ENCODE measurements around the gene CACNB2. TPM values are rescaled to one million over a fixed set of nuclear protein-coding genes. Genes with fewer than 3 reads are reported as not detected.

Gene CACNB2
- total and polyA plus RNA-seq, 9 donors, result 1.1 to 2.0 (median 1.4) TPM

GRCh38 chr10:18369859-18370473, 229.7 kb downstream of the CACNB2 start:
- Histone ChIP-seq H3K4me1 (ENCODE audit: control insufficient read depth, insufficient read depth, low read length) (no peaks in the 10 kb centered on the region), H3K4me3 (ENCODE audit: low read length) (no peak overlapping the region), H3K9me3 (replicated peaks; ENCODE audit: control insufficient read depth, low read depth, low read length) (no peaks in the 10 kb centered on the region), H3K27ac (ENCODE audit: low read length) (no peak overlapping the region), H3K27me3 (ENCODE audit: control insufficient read depth, insufficient read depth, low read length) (no peaks in the 10 kb centered on the region), H3K36me3 (ENCODE audit: control insufficient read depth, insufficient read depth, low read length) (no peaks in the 10 kb centered on the region)
- no peak for DNase-seq
- WGBS (ENCODE audit: insufficient coverage), result 90% methylated on average over 2 of the region's 4 CpGs

DNA sequence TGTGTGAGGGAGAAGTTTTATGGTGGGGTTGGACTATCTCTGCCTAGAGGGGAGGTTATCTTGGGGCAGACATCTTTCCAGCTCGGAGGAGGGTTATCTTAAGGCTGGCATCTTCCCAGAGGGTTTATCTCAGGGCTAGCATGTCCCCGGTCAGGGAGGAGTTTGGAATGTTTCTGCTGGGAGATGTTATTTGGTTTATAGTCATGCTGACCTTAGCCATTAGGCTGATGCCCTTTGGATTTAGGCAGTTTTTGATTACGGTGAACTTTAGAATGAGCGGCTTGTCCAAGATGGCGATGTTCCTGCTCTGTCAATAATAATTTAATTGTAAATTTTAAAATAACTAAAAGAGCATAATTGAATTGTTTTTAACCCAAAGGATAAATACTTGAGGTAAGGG, 236.4 kb downstream of the CACNB2 start:
- H3K9me3 ChIP-seq (replicated peaks; ENCODE audit: control insufficient read depth, low read depth, low read length), result no peaks in the 10 kb centered on the region
- no peak overlapping the region for H3K27ac ChIP-seq (ENCODE audit: low read length)
- WGBS (ENCODE audit: insufficient coverage), result 20% methylated on average over 1 of the region's 5 CpGs
- H3K4me3 ChIP-seq (ENCODE audit: low read length), result no peak overlapping the region
- no peaks in the 10 kb centered on the region for H3K36me3 ChIP-seq (ENCODE audit: control insufficient read depth, insufficient read depth, low read length)
- no peaks in the 10 kb centered on the region for H3K4me1 ChIP-seq (ENCODE audit: control insufficient read depth, insufficient read depth, low read length)
- no peaks in the 10 kb centered on the region for H3K27me3 ChIP-seq (ENCODE audit: control insufficient read depth, insufficient read depth, low read length)
- DNase-seq, result no peak

DNA sequence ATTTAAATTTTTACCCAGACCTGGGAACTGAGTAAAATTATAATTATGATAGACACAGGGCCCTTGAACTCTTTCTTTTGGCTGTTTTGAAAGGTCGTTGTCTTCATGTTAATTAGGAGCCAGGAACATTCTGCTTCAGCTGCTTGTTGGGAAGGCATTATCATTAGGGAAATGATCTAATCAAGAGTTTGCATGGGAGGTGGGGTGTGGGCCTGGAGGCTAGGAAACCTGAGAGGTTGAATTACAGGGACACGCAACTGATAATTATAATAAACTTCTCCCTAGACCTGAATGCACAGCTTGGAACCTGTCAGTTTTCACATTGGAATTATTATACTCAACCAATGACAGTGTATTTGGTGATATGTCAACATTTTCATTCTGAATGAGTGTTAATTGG, 237.7 kb downstream of the CACNB2 start:
- no peak overlapping the region for H3K27ac ChIP-seq (ENCODE audit: low read length)

DNA sequence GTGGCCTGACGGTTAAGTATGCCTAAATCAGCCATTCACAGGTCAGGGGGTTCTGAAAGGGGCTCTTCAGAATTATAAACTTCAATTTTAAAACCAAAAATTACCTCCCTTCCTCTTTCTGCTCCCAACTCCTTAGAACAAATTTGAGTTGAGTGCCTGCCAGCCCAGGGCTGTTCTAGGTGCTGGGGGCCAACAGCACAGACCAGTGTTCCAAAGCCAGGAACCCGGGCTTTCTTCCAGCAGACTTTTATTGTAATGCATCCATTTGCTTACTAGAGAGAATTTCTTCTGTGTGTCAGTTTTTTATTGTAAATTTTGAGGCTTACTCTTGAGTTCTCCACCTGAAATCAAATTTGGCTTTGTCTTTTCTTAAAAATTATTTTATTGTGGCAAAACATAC, 238.5 kb downstream of the CACNB2 start:
- no peaks in the 10 kb centered on the region for H3K9me3 ChIP-seq (replicated peaks; ENCODE audit: control insufficient read depth, low read depth, low read length)
- no peak overlapping the region for H3K27ac ChIP-seq (ENCODE audit: low read length)
- no peak overlapping the region for H3K4me3 ChIP-seq (ENCODE audit: low read length)
- peak; percentile 27 for DNase-seq
- H3K4me1 ChIP-seq (ENCODE audit: control insufficient read depth, insufficient read depth, low read length), result no peaks in the 10 kb centered on the region
- H3K36me3 ChIP-seq (ENCODE audit: control insufficient read depth, insufficient read depth, low read length), result no peaks in the 10 kb centered on the region
- no peaks in the 10 kb centered on the region for H3K27me3 ChIP-seq (ENCODE audit: control insufficient read depth, insufficient read depth, low read length)
- no CpG with 5 or more reads among the region's 2 CpGs for WGBS (ENCODE audit: insufficient coverage)

More for the DNA sequence above, 237.7 kb downstream of the CACNB2 start:
- H3K27me3 ChIP-seq (ENCODE audit: control insufficient read depth, insufficient read depth, low read length), result no peaks in the 10 kb centered on the region
- WGBS (ENCODE audit: insufficient coverage), result 100% methylated on average over 1 of the region's 2 CpGs
- no peaks in the 10 kb centered on the region for H3K36me3 ChIP-seq (ENCODE audit: control insufficient read depth, insufficient read depth, low read length)
- H3K4me1 ChIP-seq (ENCODE audit: control insufficient read depth, insufficient read depth, low read length), result no peaks in the 10 kb centered on the region
- DNase-seq, result no peak
- no peaks in the 10 kb centered on the region for H3K9me3 ChIP-seq (replicated peaks; ENCODE audit: control insufficient read depth, low read depth, low read length)
- no peak overlapping the region for H3K4me3 ChIP-seq (ENCODE audit: low read length)

DNA sequence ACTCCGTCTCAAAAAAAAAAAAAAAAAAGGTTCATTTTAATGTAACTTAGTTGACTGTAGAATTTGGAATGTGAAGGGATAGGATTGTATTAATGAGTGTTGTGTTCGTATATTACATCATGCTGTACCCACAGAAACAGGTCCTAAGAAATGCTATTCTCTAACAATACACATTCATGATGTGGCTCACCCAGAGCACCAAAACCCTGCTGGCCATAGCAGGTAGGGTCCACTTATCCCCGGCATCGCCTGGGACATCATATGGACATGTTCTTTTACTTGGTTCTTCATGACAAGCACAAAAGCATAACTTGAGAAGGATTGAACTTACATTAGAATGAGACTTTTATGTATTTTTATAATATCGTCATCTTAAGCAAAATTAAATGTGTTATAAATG, 241.5 kb downstream of the CACNB2 start:
- H3K9me3 ChIP-seq (replicated peaks; ENCODE audit: control insufficient read depth, low read depth, low read length), result no peaks in the 10 kb centered on the region
- no peak for DNase-seq
- H3K27me3 ChIP-seq (ENCODE audit: control insufficient read depth, insufficient read depth, low read length), result no peaks in the 10 kb centered on the region
- H3K4me1 ChIP-seq (ENCODE audit: control insufficient read depth, insufficient read depth, low read length), result no peaks in the 10 kb centered on the region
- no peak overlapping the region for H3K4me3 ChIP-seq (ENCODE audit: low read length)
- no peaks in the 10 kb centered on the region for H3K36me3 ChIP-seq (ENCODE audit: control insufficient read depth, insufficient read depth, low read length)
- WGBS (ENCODE audit: insufficient coverage), result no CpG with 5 or more reads among the region's 5 CpGs
- H3K27ac ChIP-seq (ENCODE audit: low read length), result no peak overlapping the region

DNA sequence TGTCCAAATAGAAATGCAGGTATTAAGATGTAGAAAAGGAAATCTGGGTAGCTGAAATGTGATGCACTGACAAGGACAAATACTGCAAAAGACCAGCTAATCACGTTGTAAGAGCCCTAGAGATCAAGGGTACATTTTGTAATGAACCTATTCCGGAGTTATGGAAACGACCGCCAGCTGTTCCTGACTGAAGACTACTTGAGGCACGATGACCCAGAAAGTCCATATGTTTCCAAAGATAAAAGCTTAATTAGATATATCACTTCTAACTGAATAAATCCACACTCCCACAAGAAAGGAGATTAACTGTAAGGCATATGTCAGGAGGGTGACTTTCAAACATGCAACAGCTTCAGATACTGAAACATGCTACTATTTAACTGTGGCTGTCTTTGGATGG, 257.7 kb downstream of the CACNB2 start:
- H3K27me3 ChIP-seq (ENCODE audit: control insufficient read depth, insufficient read depth, low read length), result peaks cover 3% of the 10 kb centered on the region
- no peak overlapping the region for H3K4me3 ChIP-seq (ENCODE audit: low read length)
- no peak for DNase-seq
- WGBS (ENCODE audit: insufficient coverage), result 33% methylated on average over 1 of the region's 5 CpGs
- H3K4me1 ChIP-seq (ENCODE audit: control insufficient read depth, insufficient read depth, low read length), result peaks cover 4% of the 10 kb centered on the region
- H3K36me3 ChIP-seq (ENCODE audit: control insufficient read depth, insufficient read depth, low read length), result no peaks in the 10 kb centered on the region
- H3K9me3 ChIP-seq (replicated peaks; ENCODE audit: control insufficient read depth, low read depth, low read length), result no peaks in the 10 kb centered on the region
- no peak overlapping the region for H3K27ac ChIP-seq (ENCODE audit: low read length)

GRCh38 chr10:18399158-18399557, 258.9 kb downstream of the CACNB2 start:
- Histone ChIP-seq H3K4me3 (ENCODE audit: low read length) (no peak overlapping the region), H3K9me3 (replicated peaks; ENCODE audit: control insufficient read depth, low read depth, low read length) (no peaks in the 10 kb centered on the region), H3K36me3 (ENCODE audit: control insufficient read depth, insufficient read depth, low read length) (no peaks in the 10 kb centered on the region), H3K27ac (ENCODE audit: low read length) (no peak overlapping the region), H3K4me1 (ENCODE audit: control insufficient read depth, insufficient read depth, low read length) (peaks cover 4% of the 10 kb centered on the region), H3K27me3 (ENCODE audit: control insufficient read depth, insufficient read depth, low read length) (peaks cover 3% of the 10 kb centered on the region)
- no peak for DNase-seq
- WGBS (ENCODE audit: insufficient coverage), result no CpG with 5 or more reads among the region's 3 CpGs

DNA sequence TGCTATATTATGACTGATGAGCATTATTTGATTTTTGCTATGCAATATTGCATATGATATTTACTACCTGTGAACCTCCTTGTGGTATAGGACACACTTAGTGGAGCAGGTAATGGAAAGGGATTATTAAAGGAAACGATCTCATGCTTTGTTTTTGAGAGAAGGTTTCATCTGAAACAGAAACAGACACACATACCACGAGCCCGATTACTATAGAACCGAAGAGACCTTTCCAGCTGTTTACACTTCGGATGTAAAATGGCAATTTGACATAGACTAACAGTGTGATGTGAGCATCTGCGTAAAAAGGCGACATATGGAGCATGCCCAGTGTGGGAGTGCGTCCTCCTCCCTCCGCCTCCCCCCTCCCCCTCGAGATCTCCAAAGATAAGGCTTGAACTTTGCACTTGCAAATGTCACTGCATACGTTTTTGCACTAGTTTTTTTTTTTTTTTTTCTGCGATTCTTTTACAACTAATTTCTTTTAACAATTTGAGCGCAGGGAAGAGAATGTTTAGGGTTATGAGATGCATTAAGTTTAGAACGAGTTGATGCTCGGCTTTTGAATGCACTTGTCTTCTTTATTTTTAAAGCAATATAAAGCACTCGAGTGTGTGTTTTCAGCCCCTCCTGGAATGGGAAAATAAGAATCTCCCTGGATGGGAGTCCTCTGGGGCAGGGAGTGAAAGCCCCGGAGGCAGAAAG, 260.1 kb downstream of the CACNB2 start:
- Histone ChIP-seq H3K27me3 (ENCODE audit: control insufficient read depth, insufficient read depth, low read length) (peaks cover 3% of the 10 kb centered on the region), H3K4me1 (ENCODE audit: control insufficient read depth, insufficient read depth, low read length) (peaks cover 4% of the 10 kb centered on the region), H3K4me3 (ENCODE audit: low read length) (no peak overlapping the region), H3K27ac (ENCODE audit: low read length) (no peak overlapping the region), H3K9me3 (replicated peaks; ENCODE audit: control insufficient read depth, low read depth, low read length) (no peaks in the 10 kb centered on the region), H3K36me3 (ENCODE audit: control insufficient read depth, insufficient read depth, low read length) (no peaks in the 10 kb centered on the region)
- no peak for DNase-seq
- 0% methylated on average over 2 of the region's 17 CpGs for WGBS (ENCODE audit: insufficient coverage)

GRCh38 chr10:18400906-18401245, 260.7 kb downstream of the CACNB2 start:
- Histone ChIP-seq H3K27ac (ENCODE audit: low read length) (no peak overlapping the region), H3K4me3 (ENCODE audit: low read length) (no peak overlapping the region), H3K36me3 (ENCODE audit: control insufficient read depth, insufficient read depth, low read length) (no peaks in the 10 kb centered on the region), H3K9me3 (replicated peaks; ENCODE audit: control insufficient read depth, low read depth, low read length) (no peaks in the 10 kb centered on the region), H3K27me3 (ENCODE audit: control insufficient read depth, insufficient read depth, low read length) (peaks cover 3% of the 10 kb centered on the region), H3K4me1 (ENCODE audit: control insufficient read depth, insufficient read depth, low read length) (peaks cover 4% of the 10 kb centered on the region)
- no peak for DNase-seq
- 9% methylated on average over 11 of the region's 11 CpGs for WGBS (ENCODE audit: insufficient coverage)

- H3K27ac ChIP-seq (ENCODE audit: low read length), result no peak overlapping the region
These were observed 261.4 kb downstream of the CACNB2 start for GRCh38 chr10:18401416-18402195.

More at GRCh38 chr10:18401416-18402195, 261.4 kb downstream of the CACNB2 start:
- 93% methylated on average over 11 of the region's 12 CpGs for WGBS (ENCODE audit: insufficient coverage)
- H3K36me3 ChIP-seq (ENCODE audit: control insufficient read depth, insufficient read depth, low read length), result no peaks in the 10 kb centered on the region
- H3K4me3 ChIP-seq (ENCODE audit: low read length), result no peak overlapping the region
- no peaks in the 10 kb centered on the region for H3K9me3 ChIP-seq (replicated peaks; ENCODE audit: control insufficient read depth, low read depth, low read length)
- DNase-seq, result no peak
- H3K4me1 ChIP-seq (ENCODE audit: control insufficient read depth, insufficient read depth, low read length), result peaks cover 4% of the 10 kb centered on the region
- peaks cover 3% of the 10 kb centered on the region for H3K27me3 ChIP-seq (ENCODE audit: control insufficient read depth, insufficient read depth, low read length)
